Activated naive CD8-positive, alpha-beta T cell treated with anti-CD3 and anti-CD28 coated beads, Interleukin-2, amount 10 ng/mL, durations not matched to agents 7 days and 5 days (primary cell): ENCODE measurements around the gene ADAM22. TPM values are rescaled to one million over a fixed set of nuclear protein-coding genes. Genes with fewer than 3 reads are reported as not detected.

Experiments used
- ATAC-seq: fragments of 150-1000 bp; cut with Tn5 transposase; one replicate; pipeline ENCODE4 v1.10.0; 2021; ENCODE audit warnings: low read depth, moderate library complexity
- POLR2A ChIA-PET: fragments of 350-600 bp; sonication (Branson Sonifier 250); formaldehyde crosslinking; loops from one replicate; lab custom pipeline; 2021; ENCODE audit warnings: antibody characterized with exemption; lab: Charles Lee
- DNase-seq: peaks from one replicate; pipeline ENCODE4 v3.0.0; 2021
- H3K27ac Mint-ChIP-seq: one replicate; pipeline ENCODE4 v1.8.0; 2022; ENCODE audit warnings: mild to moderate bottlenecking, mixed read lengths
- H3K27me3 Mint-ChIP-seq: one replicate; pipeline ENCODE4 v1.8.0; 2022; ENCODE audit warnings: mild to moderate bottlenecking, moderate library complexity, mixed read lengths
- H3K36me3 Mint-ChIP-seq: one replicate; pipeline ENCODE4 v1.8.0; 2021; ENCODE audit warnings: mild to moderate bottlenecking, mixed read lengths
- H3K4me1 Mint-ChIP-seq: one replicate; pipeline ENCODE4 v1.8.0; 2021; ENCODE audit warnings: mixed read lengths
- H3K4me3 Mint-ChIP-seq: one replicate; pipeline ENCODE4 v1.8.0; 2022; ENCODE audit warnings: mild to moderate bottlenecking, moderate library complexity, mixed read lengths
- H3K9me3 Mint-ChIP-seq: one replicate; pipeline ENCODE4 v1.8.0; 2021; ENCODE audit warnings: mixed read lengths
- total RNA-seq, 2 experiments: library from RNA; stranded (reverse); gene quantifications; one replicate each; pipeline ENCODE4 v1.2.3, GENCODE V29; 2021

ADAM22 gene
- total RNA-seq, 2 experiments from 2014 or later: 4.6 TPM

- POLR2A ChIA-PET: no interaction called here
- no peak overlapping the region for H3K4me3 Mint-ChIP-seq
- no peak for DNase-seq
- H3K9me3 Mint-ChIP-seq: no peaks in the 10 kb centered on the region
- no peak overlapping the region for H3K27ac Mint-ChIP-seq
- H3K27me3 Mint-ChIP-seq: no peaks in the 10 kb centered on the region
- no peaks in the 10 kb centered on the region for H3K4me1 Mint-ChIP-seq
- no peak for ATAC-seq
- H3K36me3 Mint-ChIP-seq: no peaks in the 10 kb centered on the region
Observed at GRCh38 chr7:88176190-88176589, 242.1 kb downstream of the ADAM22 start.

GRCh38 chr7:88183051-88183450 lies 249.0 kb downstream of the ADAM22 start:
- Mint-ChIP-seq H3K27ac (no peak overlapping the region), H3K27me3 (no peaks in the 10 kb centered on the region), H3K4me1 (no peaks in the 10 kb centered on the region), H3K9me3 (no peaks in the 10 kb centered on the region), H3K4me3 (no peak overlapping the region), H3K36me3 (peaks cover 1% of the 10 kb centered on the region)
- POLR2A ChIA-PET: no interaction called here
- ATAC-seq (no peak), DNase-seq (no peak)

GRCh38 chr7:88184848-88185304 lies 250.8 kb downstream of the ADAM22 start:
- ATAC-seq (no peak), DNase-seq (no peak)
- Mint-ChIP-seq H3K36me3 (peaks cover 1% of the 10 kb centered on the region), H3K27me3 (no peaks in the 10 kb centered on the region), H3K4me3 (no peak overlapping the region), H3K9me3 (no peaks in the 10 kb centered on the region), H3K27ac (no peak overlapping the region), H3K4me1 (no peaks in the 10 kb centered on the region)
- POLR2A ChIA-PET: no interaction called here

- ATAC-seq (no peak), DNase-seq (no peak)
- no peak overlapping the region for H3K4me3 Mint-ChIP-seq
- no peaks in the 10 kb centered on the region for H3K27me3 Mint-ChIP-seq
- no peaks in the 10 kb centered on the region for H3K4me1 Mint-ChIP-seq
- POLR2A ChIA-PET: no interaction called here
- H3K27ac Mint-ChIP-seq: no peak overlapping the region
- peaks cover 1% of the 10 kb centered on the region for H3K36me3 Mint-ChIP-seq
- no peaks in the 10 kb centered on the region for H3K9me3 Mint-ChIP-seq
Observed at GRCh38 chr7:88185650-88186049, 251.6 kb downstream of the ADAM22 start.

GRCh38 chr7:88191911-88192310 lies 257.9 kb downstream of the ADAM22 start:
- Mint-ChIP-seq H3K36me3 (no peaks in the 10 kb centered on the region), H3K27ac (no peak overlapping the region), H3K4me3 (no peak overlapping the region), H3K27me3 (no peaks in the 10 kb centered on the region), H3K4me1 (no peaks in the 10 kb centered on the region), H3K9me3 (no peaks in the 10 kb centered on the region)
- POLR2A ChIA-PET: no interaction called here
- ATAC-seq (no peak), DNase-seq (no peak)

GRCh38 chr7:88200261-88200660 lies 266.2 kb downstream of the ADAM22 start:
- Mint-ChIP-seq H3K36me3 (peaks cover 27% of the 10 kb centered on the region), H3K27ac (no peak overlapping the region), H3K9me3 (no peaks in the 10 kb centered on the region), H3K27me3 (no peaks in the 10 kb centered on the region), H3K4me1 (no peaks in the 10 kb centered on the region), H3K4me3 (no peak overlapping the region)
- no peak for ATAC-seq
- no peak for DNase-seq
- POLR2A ChIA-PET: no interaction called here

GRCh38 chr7:88200789-88201188 lies 266.7 kb downstream of the ADAM22 start:
- no peaks in the 10 kb centered on the region for H3K27me3 Mint-ChIP-seq

GRCh38 chr7:88201305-88201704 lies 267.3 kb downstream of the ADAM22 start:
- DNase-seq (no peak), ATAC-seq (no peak)
- Mint-ChIP-seq H3K27me3 (no peaks in the 10 kb centered on the region), H3K9me3 (no peaks in the 10 kb centered on the region), H3K27ac (no peak overlapping the region), H3K4me1 (peaks cover 3% of the 10 kb centered on the region), H3K36me3 (peaks cover 36% of the 10 kb centered on the region), H3K4me3 (no peak overlapping the region)
- POLR2A ChIA-PET: no interaction called here

More at GRCh38 chr7:88200789-88201188, 266.7 kb downstream of the ADAM22 start:
- DNase-seq: no peak
- POLR2A ChIA-PET: no interaction called here
- peaks cover under 1% of the 10 kb centered on the region for H3K4me1 Mint-ChIP-seq
- no peak overlapping the region for H3K4me3 Mint-ChIP-seq
- H3K9me3 Mint-ChIP-seq: no peaks in the 10 kb centered on the region
- no peak overlapping the region for H3K27ac Mint-ChIP-seq
- ATAC-seq: no peak
- H3K36me3 Mint-ChIP-seq: peaks cover 31% of the 10 kb centered on the region

- POLR2A ChIA-PET: no interaction called here
- H3K4me3 Mint-ChIP-seq: no peak overlapping the region
- H3K36me3 Mint-ChIP-seq: peaks cover 42% of the 10 kb centered on the region
- H3K27me3 Mint-ChIP-seq: no peaks in the 10 kb centered on the region
- no peak for ATAC-seq
- no peak for DNase-seq
- H3K27ac Mint-ChIP-seq: no peak overlapping the region
- no peaks in the 10 kb centered on the region for H3K9me3 Mint-ChIP-seq
- peaks cover 3% of the 10 kb centered on the region for H3K4me1 Mint-ChIP-seq
Observed at GRCh38 chr7:88202278-88202677, 268.2 kb downstream of the ADAM22 start.

GRCh38 chr7:88202799-88203198 lies 268.7 kb downstream of the ADAM22 start:
- Mint-ChIP-seq H3K4me3 (no peak overlapping the region), H3K36me3 (peaks cover 47% of the 10 kb centered on the region), H3K27ac (no peak overlapping the region), H3K9me3 (no peaks in the 10 kb centered on the region), H3K27me3 (no peaks in the 10 kb centered on the region), H3K4me1 (peaks cover 3% of the 10 kb centered on the region)
- POLR2A ChIA-PET: no interaction called here
- ATAC-seq (no peak), DNase-seq (no peak)

- POLR2A ChIA-PET: no interaction called here
- Mint-ChIP-seq H3K9me3 (no peaks in the 10 kb centered on the region), H3K27me3 (no peaks in the 10 kb centered on the region), H3K27ac (no peak overlapping the region), H3K36me3 (peaks cover 47% of the 10 kb centered on the region), H3K4me3 (no peak overlapping the region), H3K4me1 (peaks cover 3% of the 10 kb centered on the region)
- ATAC-seq (no peak), DNase-seq (no peak)
Observed at GRCh38 chr7:88203401-88203800, 269.4 kb downstream of the ADAM22 start.

GRCh38 chr7:88204525-88205110 lies 270.6 kb downstream of the ADAM22 start:
- no peak overlapping the region for H3K27ac Mint-ChIP-seq
- no peaks in the 10 kb centered on the region for H3K27me3 Mint-ChIP-seq
- DNase-seq (no peak), ATAC-seq (no peak)
- H3K36me3 Mint-ChIP-seq: peaks cover 47% of the 10 kb centered on the region
- H3K9me3 Mint-ChIP-seq: no peaks in the 10 kb centered on the region
- no peak overlapping the region for H3K4me3 Mint-ChIP-seq
- H3K4me1 Mint-ChIP-seq: peaks cover 3% of the 10 kb centered on the region
- POLR2A ChIA-PET: no interaction called here

- H3K36me3 Mint-ChIP-seq: peaks cover 51% of the 10 kb centered on the region
- H3K27me3 Mint-ChIP-seq: no peaks in the 10 kb centered on the region
- no peak overlapping the region for H3K27ac Mint-ChIP-seq
- POLR2A ChIA-PET: no interaction called here
- DNase-seq (no peak), ATAC-seq (no peak)
- peaks cover 3% of the 10 kb centered on the region for H3K4me1 Mint-ChIP-seq
- H3K9me3 Mint-ChIP-seq: no peaks in the 10 kb centered on the region
- H3K4me3 Mint-ChIP-seq: no peak overlapping the region
Observed at GRCh38 chr7:88205179-88205578, 271.1 kb downstream of the ADAM22 start.

GRCh38 chr7:88206254-88206653 lies 272.2 kb downstream of the ADAM22 start:
- Mint-ChIP-seq H3K4me3 (no peak overlapping the region), H3K27me3 (no peaks in the 10 kb centered on the region), H3K9me3 (no peaks in the 10 kb centered on the region), H3K27ac (no peak overlapping the region), H3K4me1 (peaks cover 3% of the 10 kb centered on the region), H3K36me3 (peaks cover 49% of the 10 kb centered on the region)
- ATAC-seq: no peak
- POLR2A ChIA-PET: interaction anchor here (0.9 kb wide), 1 partner anchor 9 kb away, joined by 3 read pairs; no protein-coding TSS in a partner anchor
- DNase-seq: no peak
